HG02763 (cell line): ENCODE data around the gene CTSD.

Experiments used
- ATAC-seq: cut with Tn5 transposase; IDR thresholded peaks from one replicate; pipeline ENCODE4 v1.9.1; 2021; ENCODE audit warnings: mild to moderate bottlenecking, moderate library complexity; ENCODE audit not compliant: unreplicated experiment

The CTSD gene

DNA sequence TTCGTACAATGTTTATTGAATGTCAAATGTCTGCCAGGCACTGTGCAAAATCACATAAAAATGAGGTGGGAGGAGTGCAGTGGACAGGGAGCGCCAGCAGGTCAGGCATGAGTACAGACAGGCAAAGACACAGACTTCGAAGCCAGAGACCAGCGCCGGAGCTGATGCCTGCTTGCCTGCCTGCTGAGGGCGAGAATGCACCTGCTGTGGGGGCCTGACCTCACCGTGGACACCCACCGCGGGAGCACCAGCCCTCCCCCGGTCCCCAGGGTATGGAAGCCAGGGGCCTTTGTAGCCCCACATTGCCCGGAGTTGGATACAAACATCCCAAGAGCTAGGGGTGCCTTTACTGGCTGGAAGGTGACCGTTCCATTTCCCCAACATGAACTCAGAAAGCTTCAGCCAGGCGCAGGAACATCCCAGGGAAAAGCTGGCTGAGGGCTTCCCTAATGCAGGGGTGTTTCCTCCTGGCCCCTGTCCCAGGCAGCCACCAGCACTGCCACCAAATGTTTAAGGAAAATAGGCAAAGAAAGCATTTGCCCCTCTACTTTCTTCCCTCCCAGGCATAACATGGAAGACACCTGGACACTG lies 31.2 kb downstream of the CTSD start:
- ATAC-seq: no peak

DNA sequence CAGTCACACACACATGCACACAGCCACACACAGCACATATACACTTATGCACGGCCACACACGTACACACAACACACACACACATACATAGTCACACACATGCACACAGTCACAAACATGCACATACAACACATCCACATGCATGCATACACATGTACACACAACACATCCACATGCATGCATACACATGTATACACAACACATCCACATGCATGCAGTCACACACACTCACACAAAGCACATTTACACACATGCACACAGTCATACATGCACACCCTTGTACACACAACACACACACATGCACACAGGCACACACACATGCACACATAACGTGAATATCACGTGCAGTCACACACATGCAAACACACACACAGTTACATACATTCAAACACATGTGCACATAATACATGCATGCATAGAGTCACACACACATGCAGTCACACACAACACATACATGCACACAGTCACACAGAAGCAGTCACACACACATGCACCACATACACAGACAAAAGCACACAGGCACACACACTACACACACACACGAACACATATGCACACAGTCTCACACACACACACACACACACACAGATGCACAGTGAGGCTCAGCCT lies 32.2 kb downstream of the CTSD start:
- no peak for ATAC-seq

DNA sequence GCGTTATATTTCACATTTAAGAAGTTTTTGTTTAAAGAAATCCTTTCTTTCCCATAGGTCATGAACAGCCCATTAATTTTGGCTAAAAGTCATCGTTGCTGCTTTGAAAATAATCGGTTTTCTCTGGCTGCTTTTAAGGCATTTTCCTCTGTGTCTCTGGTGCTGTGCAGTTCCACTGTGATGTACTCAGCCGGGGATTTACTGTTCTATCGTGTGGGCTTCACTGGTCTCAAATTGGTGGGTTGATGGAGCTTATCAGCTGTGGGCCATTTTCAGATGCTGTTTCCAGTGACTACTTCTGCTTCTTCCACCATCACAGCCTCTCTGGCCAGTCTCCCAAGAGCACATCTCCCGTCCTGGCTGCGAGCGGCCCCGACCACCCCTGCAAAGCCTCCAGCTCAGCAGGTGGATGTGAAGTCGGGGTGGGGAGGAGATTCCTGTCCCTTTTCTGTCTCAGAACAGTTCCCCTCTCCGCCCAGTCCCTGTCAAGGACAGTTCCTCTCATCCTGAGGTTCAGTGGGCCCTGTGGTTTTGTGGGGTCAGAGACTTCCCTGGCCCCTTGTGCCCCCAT lies 33.6 kb downstream of the CTSD start:
- no peak for ATAC-seq

DNA sequence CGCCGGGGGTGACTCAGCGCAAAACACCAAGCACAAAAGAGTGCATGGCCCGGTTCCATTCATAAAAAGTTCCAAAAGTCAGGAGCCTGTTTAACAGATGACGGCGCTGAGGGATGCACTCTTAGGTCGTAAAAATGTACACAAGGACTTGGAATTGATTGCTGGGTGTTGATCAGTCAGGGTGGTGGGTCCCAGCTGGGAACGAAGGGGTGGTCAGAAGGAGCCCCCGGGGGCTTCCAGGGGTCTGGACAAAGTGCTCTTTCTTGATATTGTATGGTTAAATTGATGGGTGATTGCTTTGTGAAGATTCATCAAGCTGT lies 34.1 kb downstream of the CTSD start:
- ATAC-seq: no peak

DNA sequence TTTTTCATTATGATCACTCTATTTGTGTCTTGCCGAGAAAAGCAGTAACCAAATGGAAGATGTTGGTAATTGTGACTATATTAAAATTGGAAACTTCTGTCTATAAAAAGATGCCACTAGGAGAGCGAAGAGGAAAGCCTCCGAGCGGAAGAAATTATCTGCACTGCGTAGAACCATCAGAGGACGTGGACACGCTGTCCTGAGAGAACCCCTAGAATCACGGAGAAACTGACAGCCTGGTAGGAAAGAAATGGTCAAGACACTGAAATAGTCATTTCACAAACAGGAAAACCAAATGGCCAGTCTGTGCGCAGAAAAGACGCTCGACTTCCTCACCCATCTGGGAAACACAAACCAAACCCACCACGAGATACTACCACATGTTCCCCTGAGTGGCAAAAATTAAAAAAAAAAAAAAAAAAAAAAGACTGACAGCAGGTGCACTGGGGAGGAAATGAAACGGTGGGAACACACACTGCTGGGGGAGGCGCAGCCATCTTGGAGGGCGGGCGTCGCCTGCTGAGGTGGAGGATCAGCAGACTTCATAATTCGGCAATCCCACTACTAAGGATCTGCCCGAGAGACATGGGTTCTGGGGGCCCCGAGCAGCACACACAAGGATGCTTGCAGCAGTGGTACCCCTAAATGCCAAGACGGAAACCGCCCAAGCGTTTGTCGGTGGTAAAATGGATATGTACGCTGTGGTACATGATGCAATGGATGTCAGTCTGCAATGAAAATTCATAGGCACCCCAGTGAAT lies 34.6 kb downstream of the CTSD start:
- no peak for ATAC-seq

DNA sequence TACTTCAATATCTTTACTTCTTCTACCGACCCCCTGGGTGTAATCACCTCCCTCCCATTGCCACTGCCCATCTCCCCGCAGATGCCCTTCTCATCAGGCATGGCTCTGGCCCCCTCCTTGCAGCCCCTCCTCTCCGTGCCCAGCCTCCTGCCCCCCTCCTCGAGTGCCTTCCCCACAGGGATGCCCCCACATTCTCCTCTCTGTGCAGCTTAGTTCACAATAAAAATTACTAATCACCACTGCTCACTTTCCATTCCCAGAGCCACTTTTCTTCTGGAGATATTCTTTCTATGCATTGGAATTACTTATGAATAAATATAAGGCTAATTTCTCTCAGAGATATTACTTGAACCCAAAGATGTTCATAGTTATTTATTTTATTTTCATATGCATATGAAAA lies 35.4 kb downstream of the CTSD start:
- no peak for ATAC-seq

DNA sequence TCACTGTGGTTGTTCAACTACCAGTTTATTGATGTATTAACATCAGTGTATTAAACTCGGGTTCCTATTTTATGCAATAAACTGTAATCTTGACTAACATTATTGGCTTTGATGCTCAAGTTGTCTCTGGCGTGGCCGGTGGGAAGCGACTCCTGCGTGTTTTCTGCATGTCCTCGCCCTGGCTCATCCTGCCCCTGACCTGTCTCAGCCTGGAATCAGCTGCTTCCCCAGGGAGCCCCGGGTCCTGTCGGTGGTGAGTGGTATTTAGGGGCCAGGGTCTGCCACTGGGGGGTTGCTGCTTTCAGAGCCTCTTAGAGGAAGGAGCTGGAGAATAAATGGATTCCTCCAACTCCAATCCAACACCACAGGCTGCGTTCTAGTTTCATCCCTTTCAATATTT lies 35.9 kb downstream of the CTSD start:
- no peak for ATAC-seq

DNA sequence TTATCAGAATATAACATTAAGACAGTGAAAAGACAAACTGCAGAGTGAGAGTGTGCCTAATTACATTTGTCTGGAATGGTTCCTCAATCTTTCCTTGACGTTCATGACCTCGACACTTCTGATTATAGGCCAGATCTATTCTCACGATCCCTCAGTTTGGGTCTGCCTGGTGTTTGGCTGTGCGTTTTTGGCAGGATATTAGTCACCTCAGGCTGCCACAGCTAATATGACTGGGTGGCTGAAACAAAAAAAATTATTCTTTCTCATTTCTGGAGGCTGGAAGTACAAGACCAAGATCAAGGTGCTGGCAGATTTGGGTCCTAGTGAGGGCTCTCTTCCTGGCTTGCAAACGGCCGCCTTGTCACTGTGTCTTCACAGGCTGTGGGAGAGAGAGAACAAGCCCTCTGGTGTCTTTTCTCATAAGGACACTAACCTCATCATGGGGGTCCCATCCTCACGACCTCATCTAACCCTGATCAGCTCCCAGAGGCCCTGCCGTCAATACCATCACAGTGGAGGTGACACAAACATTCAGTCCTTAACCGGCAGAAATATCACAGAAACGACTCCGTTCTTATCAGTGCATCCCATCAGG lies 36.5 kb downstream of the CTSD start:
- no peak for ATAC-seq

DNA sequence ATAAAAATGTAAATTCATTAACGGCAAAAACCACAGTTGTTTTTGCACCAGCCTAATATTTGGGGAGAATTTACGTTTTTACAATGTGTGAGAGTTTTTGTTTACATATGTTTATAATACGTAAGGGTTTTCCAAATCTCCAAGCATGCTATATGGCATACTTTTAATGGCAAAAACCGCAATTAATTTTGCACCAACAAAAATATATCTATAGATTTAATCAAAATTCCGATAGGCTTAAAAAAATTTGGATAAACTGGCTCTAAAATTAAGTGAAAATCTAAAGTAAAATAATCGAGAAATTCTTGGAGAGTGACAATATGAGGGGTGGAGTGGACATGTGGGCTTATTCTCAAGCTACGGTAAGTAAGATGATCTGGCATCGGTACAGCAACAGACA lies 43.9 kb downstream of the CTSD start:
- ATAC-seq: no peak

DNA sequence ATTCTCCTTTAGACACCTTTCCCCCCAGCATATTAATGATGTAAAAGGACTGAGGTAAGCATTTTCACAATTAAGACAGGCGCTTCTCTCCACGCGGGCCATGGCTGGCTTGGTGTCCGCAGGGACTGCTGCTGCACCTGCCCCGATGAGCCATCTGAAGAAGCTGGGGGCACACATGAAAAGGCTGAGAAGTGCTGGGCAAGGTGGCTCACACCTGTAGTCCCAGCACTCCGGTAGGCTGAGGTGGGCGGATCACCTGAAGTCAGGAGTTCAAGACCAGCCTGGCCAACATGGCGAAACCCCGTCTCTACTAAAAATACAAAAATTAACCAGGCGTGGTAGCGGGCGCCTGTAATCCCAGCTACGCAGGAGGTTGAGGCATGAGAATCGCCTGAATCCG lies 45.4 kb downstream of the CTSD start:
- ATAC-seq: no peak

DNA sequence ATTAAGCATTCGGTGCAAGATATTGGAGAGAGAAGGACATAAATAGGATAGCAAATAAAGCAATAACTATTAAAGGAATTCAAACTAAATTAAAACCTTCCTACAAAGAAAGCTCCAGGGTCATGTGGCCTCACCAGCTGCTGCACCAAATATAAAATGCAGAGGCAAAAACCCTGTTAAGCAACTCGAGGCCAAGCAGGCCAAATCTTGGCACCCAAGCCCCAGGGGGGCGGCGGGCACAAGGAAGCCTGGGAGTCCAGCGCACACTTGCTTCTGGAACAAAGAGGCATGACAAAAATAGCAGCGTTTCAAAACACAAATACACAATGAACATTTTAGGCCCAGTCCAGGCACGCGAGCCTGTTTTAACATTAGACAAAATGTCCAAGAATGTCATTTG lies 46.0 kb downstream of the CTSD start:
- no peak for ATAC-seq

DNA sequence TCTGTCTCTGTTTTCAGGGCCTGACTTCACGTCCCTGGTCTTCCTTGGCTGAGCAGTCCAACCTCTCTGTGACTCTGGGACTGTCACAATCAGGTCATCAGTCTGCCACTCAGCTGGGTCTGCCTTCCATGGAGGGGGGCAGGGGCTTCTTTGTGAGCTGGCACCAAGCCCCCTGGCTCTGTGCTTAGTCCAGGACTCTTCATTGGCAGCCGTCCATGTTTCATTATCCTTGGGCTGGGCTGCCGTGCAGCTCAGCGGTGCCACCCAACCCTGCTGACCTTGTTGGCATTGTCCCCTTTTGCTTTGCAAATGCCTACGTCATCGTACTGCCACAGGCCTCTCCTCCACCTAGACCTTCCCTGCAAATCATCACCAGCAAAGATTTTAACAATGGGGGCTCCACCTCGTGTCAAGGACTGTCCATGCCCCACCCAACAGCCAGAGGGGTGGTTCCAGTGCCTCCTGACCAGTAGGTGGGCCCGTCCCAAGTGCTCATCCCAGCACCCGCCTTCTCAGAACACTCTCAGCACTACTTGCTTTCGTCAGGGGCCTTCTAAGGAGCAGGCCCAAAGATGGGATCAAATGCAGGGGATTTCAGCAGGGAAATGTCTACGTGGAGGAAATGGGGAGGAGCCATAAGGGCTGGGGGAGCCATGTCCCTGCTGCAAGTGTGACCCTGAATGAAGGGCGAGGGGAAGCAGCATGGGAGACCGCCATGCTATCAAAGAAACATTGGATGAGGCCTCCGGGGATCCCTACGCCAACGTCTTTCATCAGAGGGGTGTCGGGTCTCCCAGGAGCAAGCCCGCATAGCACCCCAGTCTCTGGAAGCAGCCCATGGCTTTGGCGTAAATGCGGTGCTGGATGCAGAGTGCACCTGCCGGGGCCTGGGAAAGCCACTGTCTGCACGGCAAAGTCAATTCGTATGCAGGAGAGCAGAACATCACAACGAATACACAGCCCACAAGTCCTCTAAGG lies 48.5 kb downstream of the CTSD start:
- ATAC-seq: no peak

DNA sequence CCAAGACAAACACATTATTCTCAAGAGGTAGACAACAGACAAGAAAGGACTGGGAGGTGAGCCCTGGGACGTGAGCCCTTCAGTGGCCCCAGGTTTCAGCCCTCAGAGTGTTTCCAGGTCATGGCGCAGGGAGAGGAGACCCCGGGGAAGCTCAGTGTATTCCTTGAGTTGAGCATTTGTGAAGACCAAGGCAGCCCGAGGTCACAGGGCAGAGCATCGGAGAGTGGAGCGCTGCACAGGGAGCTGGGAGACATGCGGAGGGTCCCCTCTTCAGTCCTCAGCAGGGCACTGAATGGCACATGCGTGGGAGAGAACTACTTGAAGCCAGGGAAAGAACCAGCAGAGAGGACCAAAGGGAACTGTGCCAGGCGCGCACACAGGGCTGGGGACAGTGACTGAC lies 55.0 kb downstream of the CTSD start:
- no peak for ATAC-seq

DNA sequence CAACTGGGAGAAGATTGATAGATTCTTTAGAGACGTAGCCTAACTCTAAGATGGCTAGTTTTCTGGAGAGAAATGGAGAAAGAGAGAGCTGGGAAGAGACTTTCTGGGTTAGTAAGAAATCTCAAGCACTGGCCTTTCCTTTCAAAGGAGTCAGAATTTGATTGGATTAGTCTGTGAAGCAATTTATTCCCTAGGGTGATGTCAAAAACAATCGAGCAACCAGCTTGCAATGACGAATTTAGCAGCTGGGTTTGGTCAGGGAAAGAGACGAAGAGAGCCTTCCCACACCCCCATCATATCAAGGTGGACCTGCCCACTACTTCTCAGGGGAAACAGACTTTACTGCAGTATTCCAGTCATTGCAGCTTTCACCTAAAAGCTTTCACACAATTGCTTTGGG lies 56.0 kb downstream of the CTSD start:
- ATAC-seq: no peak

DNA sequence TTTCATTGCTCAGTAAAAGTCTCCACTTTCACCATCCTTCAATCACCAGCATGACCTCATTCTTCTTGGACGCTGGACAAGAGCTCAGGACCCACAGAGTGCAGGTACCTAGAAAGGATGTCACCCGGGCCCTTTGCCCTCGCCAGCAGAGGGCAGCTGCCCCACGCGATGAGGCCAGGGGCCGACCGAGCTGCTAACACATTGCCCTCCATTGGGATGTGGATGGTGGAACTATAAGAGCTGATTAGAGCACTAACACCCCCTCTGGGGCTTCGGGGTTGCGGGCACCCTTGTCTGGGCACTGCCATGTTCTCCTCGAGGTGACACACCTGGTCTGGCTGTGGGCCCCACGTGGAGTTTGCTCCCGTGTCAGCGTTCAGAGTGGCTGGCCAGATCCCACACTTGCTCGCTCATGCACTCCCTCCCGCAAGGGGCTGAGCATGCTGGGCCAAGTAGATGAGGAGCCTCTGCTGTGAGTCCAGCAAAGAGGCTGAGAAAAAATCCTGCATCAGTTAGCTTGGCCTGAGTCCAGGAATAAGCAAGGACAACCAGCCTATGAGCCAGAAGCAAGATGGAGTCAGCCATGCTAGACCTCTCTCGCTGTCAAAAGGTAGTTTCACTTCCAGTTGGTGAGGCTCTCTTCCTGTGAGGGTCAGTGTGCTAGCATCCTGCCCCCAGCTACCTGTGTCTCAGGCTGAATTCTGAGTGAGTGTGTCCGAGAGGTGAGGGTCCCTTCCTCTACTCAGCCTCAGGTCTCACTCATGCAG lies 56.9 kb downstream of the CTSD start:
- ATAC-seq: no peak

DNA sequence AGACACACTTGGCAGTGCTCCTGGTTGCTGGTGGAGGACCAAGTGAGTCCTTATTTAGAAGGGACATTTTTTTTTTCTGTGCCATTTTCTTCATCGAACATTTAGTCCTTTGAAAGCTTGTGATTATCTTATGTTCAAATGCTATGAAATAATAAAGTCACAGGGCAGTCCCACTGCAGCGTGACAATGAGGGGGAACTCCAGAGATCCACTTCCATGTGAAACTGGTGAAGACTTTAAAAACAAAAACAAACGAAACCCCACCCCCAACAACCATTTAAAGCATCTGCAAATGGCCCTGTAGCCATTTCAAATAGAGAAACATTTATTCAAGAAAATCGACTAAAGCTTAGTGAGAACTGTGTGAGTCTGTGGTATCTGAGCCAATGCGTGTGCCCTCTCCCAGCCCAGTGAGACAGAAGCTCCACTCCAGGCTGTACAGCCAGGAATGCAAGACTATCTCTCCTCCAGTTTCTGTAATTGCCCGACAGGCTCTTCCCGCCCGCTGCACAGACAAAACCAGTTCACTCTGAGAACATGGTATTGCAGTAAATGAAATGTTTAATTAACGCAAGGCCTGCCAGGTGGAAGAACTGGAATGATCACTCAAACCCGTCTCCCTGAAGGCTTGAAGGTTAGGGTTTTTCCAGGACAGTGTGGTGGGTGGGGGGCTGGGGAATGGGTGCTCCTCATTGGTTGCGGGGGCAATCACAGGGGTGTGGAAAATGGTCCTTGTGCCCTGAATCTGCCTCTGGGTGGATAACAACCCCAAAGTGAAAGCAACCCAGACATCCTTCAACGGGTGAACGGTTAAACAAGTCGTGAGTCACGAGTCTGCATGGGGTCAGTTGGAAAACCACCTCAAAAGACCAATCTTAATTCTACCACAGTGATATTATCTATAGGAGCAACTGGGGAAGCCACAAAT lies 58.3 kb downstream of the CTSD start:
- ATAC-seq: no peak

DNA sequence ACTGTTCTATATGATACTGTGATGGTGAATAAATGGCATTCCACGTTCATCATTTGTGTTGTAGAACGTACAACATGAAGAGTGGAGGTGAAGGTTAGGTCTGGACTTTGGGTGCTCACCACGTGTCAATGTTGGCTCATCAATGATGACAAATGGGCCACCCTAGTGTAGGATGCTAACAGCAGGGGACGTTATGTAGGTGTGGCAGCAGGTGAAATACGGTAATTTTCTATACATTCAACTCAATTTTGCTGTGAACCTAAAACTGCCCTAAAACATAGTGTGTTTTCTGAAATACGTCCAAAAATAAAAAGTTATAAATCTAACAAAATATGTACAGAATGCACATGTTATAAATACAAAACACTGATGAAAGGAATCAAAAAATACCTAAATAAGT lies 60.6 kb downstream of the CTSD start:
- ATAC-seq: no peak
